CD4-positive, alpha-beta T cell treated with Interleukin-15 for 1 hour (primary cell): ENCODE results near the gene CACUL1.

Experiments
- DNase-seq: peaks from one replicate; pipeline ENCODE4 v3.0.0-alpha.2; 2020

CACUL1 gene

GRCh38 chr10:118635674-118636402 is 118.9 kb downstream of the CACUL1 start:
- DNase-seq = no peak

DNA sequence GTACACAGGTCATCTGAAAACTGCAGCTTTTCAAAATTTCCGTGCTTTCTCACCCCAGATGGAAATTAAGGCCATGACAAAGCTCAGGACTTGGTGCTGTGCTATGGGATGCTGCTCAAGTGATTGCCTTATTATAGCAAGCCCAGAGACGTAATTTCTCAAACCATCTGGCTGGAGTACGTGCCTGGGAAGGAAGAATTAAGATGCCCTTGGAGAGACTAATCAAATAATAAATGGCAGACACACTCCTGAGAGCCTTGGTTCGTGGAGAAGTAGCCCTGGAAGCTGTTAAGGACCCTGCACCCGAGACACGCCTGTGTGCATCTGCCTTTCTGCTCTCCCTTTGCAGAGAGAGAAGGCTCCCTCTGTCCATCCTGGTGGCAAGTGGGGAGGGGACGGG is 121.0 kb downstream of the CACUL1 start:
- no peak for DNase-seq

DNA sequence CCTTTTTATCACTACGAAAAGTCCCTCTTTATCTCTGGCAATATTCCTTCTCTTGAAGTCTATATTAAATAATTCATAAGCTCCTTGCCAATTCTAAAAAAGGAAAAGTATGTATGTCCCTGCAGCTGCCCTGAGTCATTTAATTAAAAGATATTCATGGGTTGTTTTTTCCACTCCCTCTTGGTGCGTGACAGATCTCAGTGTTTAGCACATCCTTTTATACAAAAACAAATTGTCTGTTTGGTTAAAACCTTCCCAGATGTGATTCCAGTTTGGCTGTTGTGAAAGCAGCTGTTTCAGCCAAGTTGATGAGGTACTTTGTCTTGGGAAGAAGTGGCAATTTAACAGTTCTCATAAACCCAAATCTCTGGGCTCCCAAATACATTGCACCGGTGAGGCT is 125.6 kb downstream of the CACUL1 start:
- no peak for DNase-seq

- DNase-seq = no peak
Observed at GRCh38 chr10:118628397-118628796, 126.4 kb downstream of the CACUL1 start.

GRCh38 chr10:118626953-118627352 is 127.8 kb downstream of the CACUL1 start:
- DNase-seq = no peak
